Measurements from ENCODE around the gene GALNT17.

Gene GALNT17

DNA sequence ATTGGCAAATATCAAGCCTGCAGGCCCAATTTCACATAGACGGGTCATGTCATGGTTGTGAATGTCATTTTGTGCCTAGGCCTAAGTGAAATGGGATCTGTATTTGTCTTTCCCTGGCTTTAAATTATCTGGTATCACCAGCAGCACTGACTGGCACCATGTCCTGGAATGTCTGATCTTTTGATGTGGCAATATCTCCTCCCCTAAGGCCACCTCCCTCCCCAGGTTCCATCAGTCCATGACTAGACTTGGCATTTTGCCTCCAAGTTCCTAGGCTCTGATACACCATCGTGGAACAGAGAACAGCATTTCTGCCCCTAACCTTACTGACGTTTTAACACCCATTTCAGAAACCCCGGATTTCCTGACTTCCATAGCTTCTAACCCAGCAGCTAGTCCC is 513.9 kb downstream of the GALNT17 start:
- no peak for DNase-seq

- DNase-seq = no peak
These were observed 517.9 kb downstream of the GALNT17 start for GRCh38 chr7:71649812-71650211.

DNA sequence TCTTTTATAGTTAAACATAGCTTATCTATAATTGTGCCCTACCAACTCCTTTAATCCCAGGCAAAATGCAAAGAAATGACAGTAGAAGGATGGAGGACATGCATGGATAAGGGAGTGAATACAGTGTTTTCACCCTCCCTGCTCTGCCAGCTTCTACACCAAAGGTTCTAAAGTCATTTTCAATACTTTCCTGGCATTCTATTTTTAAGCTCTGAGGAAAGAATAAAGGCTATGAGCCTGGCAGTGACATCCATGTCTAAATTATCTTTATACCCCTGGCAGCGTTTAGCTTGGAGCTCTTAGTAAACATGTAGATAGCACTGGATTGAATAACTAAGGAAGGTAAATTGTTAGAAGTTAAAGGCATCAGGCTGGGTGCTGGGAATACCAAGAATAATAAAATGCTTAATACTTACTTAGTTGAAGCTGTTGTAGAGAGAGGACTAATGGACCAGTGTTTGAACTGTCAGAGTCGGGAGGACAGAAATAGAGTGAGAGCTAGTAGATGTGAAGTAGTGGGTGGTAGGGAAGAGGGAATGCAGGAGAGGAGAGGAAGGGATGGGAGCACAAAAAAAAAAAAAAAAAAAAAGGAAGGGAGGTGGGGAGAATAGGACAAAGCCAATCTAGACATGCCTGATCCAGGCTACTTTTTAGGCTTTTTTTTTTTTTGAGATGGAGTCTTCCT is 518.9 kb downstream of the GALNT17 start:
- no peak for DNase-seq

DNA sequence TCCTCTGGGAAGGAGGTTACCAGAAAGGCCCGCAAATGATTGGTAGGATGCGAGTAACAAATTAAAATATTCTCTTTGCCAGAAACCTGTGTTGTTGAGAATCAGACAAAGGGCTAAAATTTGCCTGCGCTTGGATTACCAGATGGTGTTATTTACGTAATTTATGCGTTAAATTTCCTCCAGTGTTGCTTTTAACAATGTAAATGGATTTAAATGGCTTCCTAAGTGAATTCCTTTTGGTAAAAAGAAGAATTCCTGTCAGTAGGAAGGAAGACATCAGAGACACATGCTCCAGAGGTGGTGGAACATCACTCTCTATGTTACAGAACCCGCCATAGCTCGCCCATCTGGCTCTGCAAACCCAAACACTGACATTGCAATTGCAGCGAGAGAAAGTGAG is 520.6 kb downstream of the GALNT17 start:
- DNase-seq = no peak

DNA sequence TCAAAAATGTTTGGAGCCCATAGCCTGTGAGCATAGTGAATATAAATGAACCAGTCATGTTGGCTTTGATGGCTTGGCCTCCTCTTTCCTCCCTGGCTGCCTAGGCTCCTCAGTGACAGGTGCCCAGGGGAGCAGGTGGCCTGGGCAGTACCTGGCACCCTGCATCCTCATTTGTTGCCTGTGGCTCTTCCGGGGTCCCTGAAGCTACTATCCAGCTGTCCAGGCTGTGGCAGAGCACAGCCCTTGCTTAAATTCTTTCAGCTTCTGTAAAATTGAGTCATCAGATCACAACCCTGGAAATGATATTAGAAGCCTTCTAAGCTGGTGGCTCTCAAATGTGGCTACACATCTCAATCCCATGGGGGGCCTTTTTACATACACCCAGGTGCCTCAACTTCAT is 525.4 kb downstream of the GALNT17 start:
- no peak for DNase-seq

DNA sequence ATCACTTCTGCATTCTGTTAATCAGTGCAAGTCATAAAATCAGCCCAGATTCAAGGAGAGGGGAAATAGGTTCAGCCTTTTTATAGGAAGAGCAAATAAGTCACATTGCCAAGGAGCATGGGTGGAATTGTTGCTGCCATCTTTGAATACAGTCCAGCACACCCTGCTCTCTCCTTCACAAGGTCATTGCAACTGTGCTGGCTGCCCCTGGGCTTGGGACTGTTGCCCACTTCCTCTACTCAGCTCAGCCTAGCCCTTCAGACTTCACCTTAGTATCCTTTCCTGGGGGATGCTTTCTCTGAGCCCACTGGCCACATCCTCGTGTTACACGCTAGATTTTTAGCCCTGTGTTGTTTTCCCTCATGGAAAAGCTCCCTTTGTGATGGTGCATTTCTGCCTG is 527.7 kb downstream of the GALNT17 start:
- no peak for DNase-seq

GRCh38 chr7:71661671-71662224 is 529.8 kb downstream of the GALNT17 start:
- no peak for DNase-seq

DNA sequence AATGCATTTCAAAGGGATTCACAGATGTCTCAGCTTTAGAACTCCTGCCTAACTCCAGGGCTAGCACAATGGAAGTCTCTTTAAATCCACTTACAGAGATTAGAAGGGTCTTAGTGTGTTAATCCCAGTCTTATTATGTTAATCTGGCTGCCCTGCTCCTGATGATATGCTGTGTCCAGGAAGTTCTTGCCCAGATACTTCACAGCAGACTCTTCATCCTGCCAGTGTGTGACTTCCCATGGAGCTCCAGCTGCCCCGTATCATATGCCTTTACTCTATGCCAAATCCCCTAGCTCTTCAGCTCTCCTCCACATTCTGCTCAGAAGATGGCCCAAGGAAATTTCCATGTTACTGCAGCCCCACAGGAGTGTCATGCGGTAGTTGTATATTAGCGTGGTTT is 533.8 kb downstream of the GALNT17 start:
- DNase-seq = no peak

GRCh38 chr7:71668572-71668971 is 536.6 kb downstream of the GALNT17 start:
- DNase-seq = no peak

GRCh38 chr7:71679480-71679879 is 547.5 kb downstream of the GALNT17 start:
- DNase-seq = no peak

DNA sequence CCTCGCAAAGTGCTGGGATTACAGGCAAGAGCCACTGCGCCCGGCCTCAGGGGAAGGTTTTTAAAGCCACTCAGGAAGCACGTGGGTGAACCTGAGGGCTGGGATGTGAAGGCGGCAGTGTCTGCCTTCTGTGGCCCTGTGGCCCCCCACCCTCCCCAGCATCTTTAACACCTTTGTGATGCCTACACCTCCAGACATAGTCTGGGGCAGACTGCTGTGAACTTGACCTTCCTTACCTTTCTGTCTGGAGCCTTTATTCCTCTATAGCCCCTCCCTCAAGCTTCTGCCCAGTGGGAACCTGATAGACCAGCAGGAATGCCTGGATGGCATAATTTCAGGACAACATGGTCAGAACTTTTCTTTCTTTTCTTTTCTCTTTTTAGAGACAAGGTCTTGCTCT is 550.2 kb downstream of the GALNT17 start:
- no peak for DNase-seq

GRCh38 chr7:71682841-71683781 is 551.2 kb downstream of the GALNT17 start:
- DNase-seq = no peak

DNA sequence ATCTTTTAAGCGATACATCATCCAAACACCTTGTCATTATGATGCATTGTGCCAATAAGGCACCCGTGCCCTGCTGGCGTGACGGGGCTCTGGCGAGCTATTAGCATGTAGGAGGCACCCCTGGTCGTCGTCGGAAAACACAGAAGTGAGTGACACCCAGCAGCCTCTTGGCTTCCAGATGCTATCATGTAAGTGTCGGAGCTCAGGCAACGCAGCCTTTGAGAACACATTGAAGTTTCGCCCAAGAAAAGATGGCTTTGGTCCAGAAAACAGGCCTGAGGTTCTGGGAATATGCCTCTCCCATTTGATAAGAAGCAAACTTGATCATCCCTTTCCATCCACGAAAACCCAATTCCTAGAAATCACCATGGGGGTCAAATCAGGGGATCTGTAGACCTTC is 555.3 kb downstream of the GALNT17 start:
- DNase-seq = no peak

DNA sequence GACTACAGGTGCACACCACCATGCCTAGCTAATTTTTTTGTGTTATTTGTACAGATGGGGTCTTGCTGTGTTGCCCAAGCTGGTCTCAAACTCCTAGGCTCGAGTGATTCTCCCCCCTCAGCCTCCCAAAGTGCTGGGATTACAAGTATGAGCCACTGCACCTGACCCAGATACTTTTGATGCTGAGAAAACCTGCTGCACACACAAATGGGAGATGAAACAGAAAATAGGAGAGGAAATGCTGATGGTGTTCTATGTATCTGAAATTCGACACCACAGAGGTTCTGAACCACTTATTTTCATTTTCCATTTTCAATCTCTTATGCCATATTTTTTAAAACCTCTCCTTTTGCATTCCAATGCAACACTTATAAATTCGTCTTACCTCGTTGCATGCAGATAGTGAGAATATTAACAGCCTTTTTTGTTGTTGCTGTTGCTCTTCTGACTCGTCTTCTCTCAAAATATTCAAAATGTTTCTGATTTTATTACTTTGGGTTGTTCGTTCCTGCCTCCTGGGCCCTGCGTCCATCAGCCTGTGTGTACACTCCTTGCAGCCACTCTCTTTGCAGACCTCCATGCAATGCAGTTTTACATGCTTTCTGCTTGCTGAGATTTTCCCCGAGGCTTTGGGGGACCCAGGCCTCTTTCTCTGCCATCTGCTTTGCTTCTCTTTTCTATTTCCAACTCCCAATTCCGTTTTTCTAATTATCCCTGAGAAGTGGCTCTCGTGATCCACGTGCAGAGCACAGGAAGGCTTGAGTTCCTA is 556.1 kb downstream of the GALNT17 start:
- DNase-seq = no peak

DNA sequence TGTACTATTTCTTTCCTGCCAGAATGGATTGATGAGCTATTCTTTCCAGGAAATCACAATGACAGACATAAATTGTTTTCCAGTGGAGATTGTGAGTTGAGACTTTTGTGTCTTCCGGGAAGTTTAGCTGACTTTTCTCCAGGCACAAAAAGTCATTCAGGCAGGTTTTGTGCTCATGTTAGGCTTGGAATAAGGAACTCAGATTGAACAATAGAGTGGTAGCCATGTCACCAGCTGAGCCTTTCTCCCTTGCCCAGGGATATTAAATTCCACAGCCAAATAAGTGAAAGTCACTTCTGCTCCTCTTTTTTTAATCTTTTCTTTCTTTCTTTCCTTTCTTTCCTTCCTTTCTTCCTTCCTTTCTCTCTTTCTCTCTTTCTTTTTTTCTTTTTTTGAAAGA is 559.6 kb downstream of the GALNT17 start:
- no peak for DNase-seq

- DNase-seq = no peak
These were observed 562.7 kb downstream of the GALNT17 start for GRCh38 chr7:71694665-71695064.

- no peak for DNase-seq
These were observed 563.2 kb downstream of the GALNT17 start for GRCh38 chr7:71695186-71695585.

DNA sequence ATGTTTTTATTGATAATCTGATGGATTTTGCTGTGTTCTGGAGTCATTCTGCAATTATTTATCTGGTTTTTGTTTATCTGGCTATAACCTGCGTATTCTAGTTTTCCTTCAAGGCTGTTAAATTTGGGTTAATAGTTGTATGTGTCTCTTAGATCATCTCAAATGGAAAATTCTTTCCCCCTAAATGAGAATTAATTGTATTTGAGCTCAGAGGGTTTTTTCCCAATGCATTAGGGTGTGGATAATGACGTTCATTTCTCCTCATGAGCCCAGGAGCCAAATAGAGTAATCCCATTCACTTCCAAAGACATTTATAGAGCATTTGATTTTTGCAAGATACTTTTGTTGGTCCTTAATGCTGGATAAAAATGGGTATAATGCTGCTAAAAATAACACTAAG is 564.6 kb downstream of the GALNT17 start:
- DNase-seq = no peak

DNA sequence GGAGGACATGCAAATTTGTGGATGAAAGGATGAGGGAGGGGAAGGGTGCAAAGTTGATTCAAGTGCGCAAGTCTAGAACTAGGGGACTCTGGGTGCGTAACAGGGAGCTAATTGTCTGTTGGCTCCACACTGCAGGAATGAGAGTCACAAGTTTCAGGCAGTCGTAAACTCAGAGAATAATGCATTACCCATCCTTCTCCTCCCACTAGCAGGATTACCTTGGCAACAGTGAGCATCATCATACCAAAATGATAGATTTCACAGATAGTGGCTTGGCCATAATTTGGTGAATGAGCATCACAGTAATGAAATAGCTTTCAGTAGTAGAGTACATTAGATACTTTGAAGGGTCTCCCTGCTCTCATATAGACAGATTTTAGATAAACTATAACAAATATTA is 565.5 kb downstream of the GALNT17 start:
- DNase-seq = no peak

DNA sequence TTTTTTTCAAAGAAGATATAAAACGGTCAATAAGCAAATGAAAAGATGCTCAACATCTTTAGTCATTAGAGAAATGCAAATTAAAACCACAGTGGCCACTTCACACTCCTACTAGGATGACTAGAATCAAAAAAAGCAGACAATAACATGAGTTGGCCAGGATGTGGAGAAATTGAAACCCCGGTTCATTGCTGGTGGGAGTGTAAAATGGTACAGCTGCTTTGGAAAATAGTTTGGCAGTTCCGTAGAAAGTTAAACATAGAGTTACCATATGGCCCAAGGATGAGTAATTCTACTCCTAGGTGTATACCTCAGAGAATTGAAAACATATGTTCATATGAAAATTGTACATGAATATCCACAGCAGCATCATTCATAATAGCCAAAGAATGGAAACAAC is 573.3 kb downstream of the GALNT17 start:
- DNase-seq = no peak

GRCh38 chr7:71705901-71706596 is 574.1 kb downstream of the GALNT17 start:
- DNase-seq = no peak

DNA sequence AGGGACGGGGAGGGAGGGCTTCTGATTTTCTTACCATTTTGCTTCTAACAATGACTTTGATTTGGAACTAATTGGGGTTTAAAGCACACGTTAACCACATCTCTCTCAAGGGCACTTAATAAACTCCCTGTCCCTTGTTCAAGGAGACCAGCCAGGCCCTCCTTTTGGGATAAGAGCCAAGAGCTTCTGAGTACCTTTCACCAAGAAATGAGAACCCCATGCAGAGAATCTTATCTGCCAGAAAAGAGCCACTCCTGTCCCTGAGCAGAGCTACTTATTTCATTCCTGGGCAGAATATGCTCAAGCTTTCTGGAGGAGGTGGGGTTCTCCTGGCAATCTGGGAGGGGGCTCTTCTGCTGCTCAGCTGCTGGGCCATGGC is 574.6 kb downstream of the GALNT17 start:
- DNase-seq = no peak

GRCh38 chr7:71707041-71707440 is 575.1 kb downstream of the GALNT17 start:
- DNase-seq = no peak
